IPS-15b (cell line): Measurements from ENCODE around the gene FREM1.

Experiments
- H3K27me3 ChIP-seq: one replicate; pipeline ENCODE4 v1.6.1; 2013; ENCODE audit warnings: low read length; ENCODE audit not compliant: control insufficient read depth, insufficient read depth
- H3K36me3 ChIP-seq: one replicate; pipeline ENCODE4 v1.6.1; 2013; ENCODE audit warnings: low read length; ENCODE audit not compliant: control insufficient read depth, insufficient read depth
- H3K4me1 ChIP-seq: one replicate; pipeline ENCODE4 v1.6.1; 2013; ENCODE audit warnings: mild to moderate bottlenecking, low read length; ENCODE audit not compliant: control insufficient read depth, insufficient read depth
- H3K4me3 ChIP-seq: one replicate; pipeline ENCODE4 v1.5.1; 2013; ENCODE audit warnings: low read depth, low read length
- H3K9ac ChIP-seq: one replicate; pipeline ENCODE4 v1.6.1; 2013; ENCODE audit warnings: low read depth, mild to moderate bottlenecking, low read length
- H3K9me3 ChIP-seq: one replicate; pipeline ENCODE4 v1.6.1; 2013; ENCODE audit warnings: mild to moderate bottlenecking, low read length; ENCODE audit not compliant: control insufficient read depth, insufficient read depth

The FREM1 gene

DNA sequence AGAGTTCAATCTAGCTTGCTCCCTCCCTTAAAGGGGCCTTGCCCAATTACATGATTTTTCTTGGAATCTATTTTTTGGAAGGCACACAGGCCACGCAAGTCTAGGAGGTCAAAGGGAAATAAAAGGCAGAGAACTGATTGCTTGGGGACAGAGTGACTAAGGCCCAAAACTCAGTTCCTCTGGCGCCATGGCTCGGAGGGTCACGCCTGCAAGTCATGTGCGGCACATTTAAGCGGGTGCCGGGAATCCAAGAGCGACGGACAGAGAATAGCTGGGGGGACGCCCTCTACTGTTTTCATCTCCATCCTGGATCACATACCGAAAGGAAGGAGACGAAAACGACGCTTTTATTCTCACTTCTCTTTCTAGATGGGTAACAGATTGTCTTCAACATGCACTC is 78.6 kb downstream of the FREM1 start:
- H3K27me3 ChIP-seq = no peaks in the 10 kb centered on the region
- no peaks in the 10 kb centered on the region for H3K9me3 ChIP-seq
- no peaks in the 10 kb centered on the region for H3K36me3 ChIP-seq
- H3K9ac ChIP-seq = no peak overlapping the region
- H3K4me1 ChIP-seq = peaks cover 1% of the 10 kb centered on the region
- no peak overlapping the region for H3K4me3 ChIP-seq

- no peaks in the 10 kb centered on the region for H3K36me3 ChIP-seq
- no peaks in the 10 kb centered on the region for H3K4me1 ChIP-seq
- no peaks in the 10 kb centered on the region for H3K27me3 ChIP-seq
- H3K4me3 ChIP-seq = no peak overlapping the region
- H3K9me3 ChIP-seq = no peaks in the 10 kb centered on the region
- H3K9ac ChIP-seq = no peak overlapping the region
Observed at GRCh38 chr9:14831074-14831473, 79.2 kb downstream of the FREM1 start.

DNA sequence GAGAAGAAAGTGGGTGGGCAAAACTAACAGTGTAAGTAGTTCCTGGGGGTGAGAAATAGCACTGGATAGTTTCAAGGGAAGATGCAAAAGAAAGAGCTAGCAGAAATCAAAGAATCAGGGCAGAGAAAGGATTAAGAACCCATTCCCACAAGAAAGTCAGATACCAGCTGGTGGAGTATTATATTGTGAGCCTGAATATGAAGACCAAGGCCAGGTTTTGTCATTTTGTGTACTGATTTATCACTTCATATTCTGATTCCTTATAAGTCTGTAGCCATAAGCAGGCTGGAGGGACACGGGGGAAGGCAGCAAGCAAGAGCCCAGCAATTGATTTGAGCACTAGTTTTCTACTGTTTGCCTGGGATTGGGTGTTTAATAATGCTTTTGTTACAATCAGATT is 80.2 kb downstream of the FREM1 start:
- Histone ChIP-seq H3K4me3 (no peak overlapping the region), H3K9me3 (no peaks in the 10 kb centered on the region), H3K27me3 (no peaks in the 10 kb centered on the region), H3K36me3 (no peaks in the 10 kb centered on the region), H3K9ac (no peak overlapping the region), H3K4me1 (no peaks in the 10 kb centered on the region)

- Histone ChIP-seq H3K9me3 (no peaks in the 10 kb centered on the region), H3K4me3 (no peak overlapping the region), H3K4me1 (no peaks in the 10 kb centered on the region), H3K9ac (no peak overlapping the region), H3K36me3 (no peaks in the 10 kb centered on the region), H3K27me3 (no peaks in the 10 kb centered on the region)
Observed at GRCh38 chr9:14829204-14829603, 81.0 kb downstream of the FREM1 start.

GRCh38 chr9:14827805-14828204 is 82.4 kb downstream of the FREM1 start:
- H3K9ac ChIP-seq = no peak overlapping the region
- H3K36me3 ChIP-seq = no peaks in the 10 kb centered on the region

DNA sequence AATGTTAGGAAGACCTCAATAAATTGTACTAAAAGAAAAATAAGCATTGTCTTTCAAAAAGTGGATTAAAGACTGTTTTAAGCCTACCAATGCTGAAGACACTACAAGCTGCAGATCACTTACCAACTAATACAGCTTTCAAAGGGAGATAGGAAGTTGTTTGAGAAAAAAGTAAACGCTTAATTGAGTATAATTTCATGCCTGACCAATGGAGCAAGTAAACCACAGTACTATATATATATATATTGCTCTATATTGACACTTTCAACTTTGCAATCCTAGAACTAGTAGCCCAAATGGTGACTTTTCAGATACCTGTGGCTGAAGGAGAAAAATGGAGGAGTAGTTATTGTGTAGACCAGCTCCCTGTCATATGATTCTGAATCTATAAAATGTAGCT is 85.7 kb downstream of the FREM1 start:
- Histone ChIP-seq H3K36me3 (no peaks in the 10 kb centered on the region), H3K4me1 (no peaks in the 10 kb centered on the region), H3K4me3 (no peak overlapping the region), H3K9ac (no peak overlapping the region), H3K9me3 (no peaks in the 10 kb centered on the region), H3K27me3 (no peaks in the 10 kb centered on the region)

More at GRCh38 chr9:14827805-14828204, 82.4 kb downstream of the FREM1 start:
- H3K27me3 ChIP-seq = no peaks in the 10 kb centered on the region
- H3K9me3 ChIP-seq = no peaks in the 10 kb centered on the region
- H3K4me3 ChIP-seq = no peak overlapping the region
- no peaks in the 10 kb centered on the region for H3K4me1 ChIP-seq

GRCh38 chr9:14823800-14824199 is 86.4 kb downstream of the FREM1 start:
- Histone ChIP-seq H3K9me3 (no peaks in the 10 kb centered on the region), H3K4me1 (no peaks in the 10 kb centered on the region), H3K36me3 (no peaks in the 10 kb centered on the region)

GRCh38 chr9:14822666-14823065 is 87.6 kb downstream of the FREM1 start:
- no peak overlapping the region for H3K9ac ChIP-seq
- H3K4me1 ChIP-seq = no peaks in the 10 kb centered on the region
- no peaks in the 10 kb centered on the region for H3K36me3 ChIP-seq

More at GRCh38 chr9:14823800-14824199, 86.4 kb downstream of the FREM1 start:
- no peaks in the 10 kb centered on the region for H3K27me3 ChIP-seq
- H3K4me3 ChIP-seq = no peak overlapping the region
- no peak overlapping the region for H3K9ac ChIP-seq

DNA sequence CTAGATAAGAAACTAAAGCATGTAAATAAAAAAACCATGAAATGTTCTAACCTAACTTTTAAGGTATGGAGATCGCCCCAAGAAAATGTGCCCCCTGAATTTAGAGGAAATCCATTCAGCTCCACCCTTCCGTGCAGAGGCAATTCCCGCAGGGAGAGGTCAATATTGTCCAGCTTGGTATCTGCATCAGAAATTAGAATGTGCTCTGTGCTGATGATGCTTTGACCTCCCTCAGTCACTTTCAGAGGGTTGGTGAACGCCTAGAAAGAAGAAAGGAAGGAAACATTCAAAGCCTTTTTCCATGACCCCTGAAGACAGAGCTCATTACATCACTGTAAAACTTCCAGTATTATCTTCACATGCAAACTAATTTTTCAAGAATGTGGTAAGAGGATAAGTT is 91.0 kb downstream of the FREM1 start:
- Histone ChIP-seq H3K4me3 (no peak overlapping the region), H3K9ac (no peak overlapping the region), H3K36me3 (no peaks in the 10 kb centered on the region), H3K9me3 (no peaks in the 10 kb centered on the region), H3K27me3 (no peaks in the 10 kb centered on the region), H3K4me1 (no peaks in the 10 kb centered on the region)

More at GRCh38 chr9:14822666-14823065, 87.6 kb downstream of the FREM1 start:
- H3K9me3 ChIP-seq = no peaks in the 10 kb centered on the region
- no peak overlapping the region for H3K4me3 ChIP-seq
- no peaks in the 10 kb centered on the region for H3K27me3 ChIP-seq

GRCh38 chr9:14814249-14814628 is 96.0 kb downstream of the FREM1 start:
- H3K4me1 ChIP-seq = no peaks in the 10 kb centered on the region
- H3K4me3 ChIP-seq = no peak overlapping the region
- no peak overlapping the region for H3K9ac ChIP-seq
- H3K36me3 ChIP-seq = no peaks in the 10 kb centered on the region
- H3K27me3 ChIP-seq = no peaks in the 10 kb centered on the region
- H3K9me3 ChIP-seq = no peaks in the 10 kb centered on the region

DNA sequence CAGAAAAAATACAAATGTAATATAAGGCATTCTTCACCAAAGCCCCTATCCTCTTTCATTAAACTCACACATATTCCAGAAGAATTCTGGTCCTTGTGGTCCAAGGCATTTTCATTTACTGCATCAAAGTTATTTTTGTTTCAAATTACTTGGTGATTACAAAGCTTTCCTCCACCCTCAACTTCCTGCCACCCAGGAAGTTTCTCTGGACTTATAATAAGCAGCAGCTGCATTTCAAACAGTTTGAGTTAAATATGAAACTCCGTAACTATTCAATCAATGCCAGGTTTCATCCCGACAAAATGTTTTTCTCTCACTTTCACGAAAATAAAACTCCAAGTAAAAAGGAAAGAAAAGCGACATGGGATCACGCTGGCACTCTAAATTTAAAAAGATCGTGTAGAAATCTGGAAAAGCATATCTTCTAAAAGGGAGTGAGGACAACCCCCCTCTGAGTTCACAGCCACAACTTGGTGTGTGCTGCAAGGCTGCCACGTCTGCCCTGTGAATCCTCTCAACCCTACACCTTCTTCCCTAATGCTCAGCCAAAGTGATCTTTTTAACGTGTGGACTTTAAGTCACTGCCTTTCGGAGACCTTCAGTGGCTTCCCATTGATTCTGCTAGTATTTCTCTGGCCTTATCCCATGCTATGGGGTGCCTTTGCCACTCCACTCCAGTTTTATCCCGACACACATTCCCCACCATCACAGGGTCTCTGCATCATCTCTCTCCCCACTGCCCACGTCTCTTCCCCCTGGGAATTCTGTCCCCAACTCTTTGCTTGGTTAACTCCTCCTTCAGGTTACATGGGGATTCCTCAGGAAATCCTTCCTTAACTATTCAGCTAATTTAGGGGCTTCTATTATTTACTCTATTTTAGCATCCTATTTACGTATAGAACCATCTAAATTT is 96.6 kb downstream of the FREM1 start:
- no peaks in the 10 kb centered on the region for H3K27me3 ChIP-seq
- no peak overlapping the region for H3K9ac ChIP-seq
- no peaks in the 10 kb centered on the region for H3K9me3 ChIP-seq
- H3K4me1 ChIP-seq = no peaks in the 10 kb centered on the region
- H3K4me3 ChIP-seq = no peak overlapping the region
- H3K36me3 ChIP-seq = no peaks in the 10 kb centered on the region

- H3K4me1 ChIP-seq = no peaks in the 10 kb centered on the region
- H3K36me3 ChIP-seq = no peaks in the 10 kb centered on the region
- no peaks in the 10 kb centered on the region for H3K9me3 ChIP-seq
- no peaks in the 10 kb centered on the region for H3K27me3 ChIP-seq
- no peak overlapping the region for H3K4me3 ChIP-seq
- no peak overlapping the region for H3K9ac ChIP-seq
Observed at GRCh38 chr9:14812806-14813205, 97.4 kb downstream of the FREM1 start.
